ENCODE data around the gene ISG15. TPM values are rescaled to one million over a fixed set of nuclear protein-coding genes. Genes with fewer than 3 reads are reported as not detected.

Gene ISG15
- total and polyA plus RNA-seq, 4 donors = 12.7 to 234 (median 131) TPM

GRCh38 chr1:998745-998994, 14.6 kb upstream of the ISG15 start:
- peak overlapping the region; percentile 78 to 99 for H3K27ac ChIP-seq (ENCODE audit: low read depth in 1 of 2, low read length in 1 of 2)
- peaks cover 0 to 12% (median 0%) of the 10 kb centered on the region in 3 donors for H3K27me3 ChIP-seq (ENCODE audit: control insufficient read depth in 3 of 3, insufficient read depth in 3 of 3, low read length in 2 of 3)
- H3K4me1 ChIP-seq (ENCODE audit: control insufficient read depth in 5 of 5, insufficient read depth in 5 of 5, low read length in 5 of 5) = peaks cover 0 to 16% (median 7%) of the 10 kb centered on the region in 5 donors
- DNase-seq = peak in 2 of 3 donors; percentile 42 to 45
- ATAC-seq (ENCODE audit: insufficient read depth, low FRiP score) = no peak
- H3K4me3 ChIP-seq = peak overlapping the region; percentile 47
- WGBS, 2 donors = 0 to 4% methylated on average over 3 to 27 of the region's 27 CpGs
- TF ChIP-seq CTCF (IDR thresholded peaks at IDR 0.05; ENCODE audit: control extremely low read depth, extremely low read depth) = no peak
- H3K36me3 ChIP-seq (ENCODE audit: control insufficient read depth in 4 of 4, insufficient read depth in 4 of 4, low read length in 4 of 4) = no peaks in the 10 kb centered on the region
- H3K9ac ChIP-seq (ENCODE audit: insufficient read depth in 1 of 2, low read length in 2 of 2) = no peak overlapping the region
- H3K9me3 ChIP-seq (ENCODE audit: control insufficient read depth in 4 of 4, insufficient read depth in 3 of 4, low read length in 3 of 4) = no peaks in the 10 kb centered on the region

GRCh38 chr1:998995-999724, 14.1 kb upstream of the ISG15 start:
- peaks cover 0 to 16% (median 7%) of the 10 kb centered on the region in 5 donors for H3K4me1 ChIP-seq (ENCODE audit: control insufficient read depth in 5 of 5, insufficient read depth in 5 of 5, low read length in 5 of 5)
- peak overlapping the region; percentile 47 for H3K4me3 ChIP-seq
- WGBS, 2 donors = 0% methylated on average over 70 to 86 of the region's 86 CpGs
- ATAC-seq (ENCODE audit: insufficient read depth, low FRiP score) = no peak
- DNase-seq = peak; percentile 49 to 68 (median 68)
- peak overlapping the region; percentile 78 to 99 for H3K27ac ChIP-seq (ENCODE audit: low read depth in 1 of 2, low read length in 1 of 2)
- no peaks in the 10 kb centered on the region for H3K36me3 ChIP-seq (ENCODE audit: control insufficient read depth in 4 of 4, insufficient read depth in 4 of 4, low read length in 4 of 4)
- TF ChIP-seq CTCF (IDR thresholded peaks at IDR 0.05; ENCODE audit: control extremely low read depth, extremely low read depth) = no peak
- H3K9ac ChIP-seq (ENCODE audit: insufficient read depth in 1 of 2, low read length in 2 of 2) = no peak overlapping the region
- H3K27me3 ChIP-seq (ENCODE audit: control insufficient read depth in 3 of 3, insufficient read depth in 3 of 3, low read length in 2 of 3) = peaks cover 0 to 12% (median 0%) of the 10 kb centered on the region in 3 donors
- no peaks in the 10 kb centered on the region for H3K9me3 ChIP-seq (ENCODE audit: control insufficient read depth in 4 of 4, insufficient read depth in 3 of 4, low read length in 3 of 4)

GRCh38 chr1:999725-1000356, 13.5 kb upstream of the ISG15 start, which contains the start of gene HES4:
HES4 (minus strand) TSS chr1:1000097; CDS start chr1:999973, 124 bp downstream.
- Histone ChIP-seq H3K36me3 (ENCODE audit: control insufficient read depth in 4 of 4, insufficient read depth in 4 of 4, low read length in 4 of 4) (no peaks in the 10 kb centered on the region), H3K27ac (ENCODE audit: low read depth in 1 of 2, low read length in 1 of 2) (peak within 1 kb of the TSS; percentile 99), H3K4me1 (ENCODE audit: control insufficient read depth in 5 of 5, insufficient read depth in 5 of 5, low read length in 5 of 5) (peaks cover 0 to 21% (median 8%) of the 10 kb centered on the region in 5 donors), H3K4me3 (peak within 1 kb of the TSS; percentile 64), H3K9ac (ENCODE audit: insufficient read depth in 1 of 2, low read length in 2 of 2) (peak within 1 kb of the TSS; percentile 67 to 77), H3K9me3 (ENCODE audit: control insufficient read depth in 4 of 4, insufficient read depth in 3 of 4, low read length in 3 of 4) (no peaks in the 10 kb centered on the region), H3K27me3 (ENCODE audit: control insufficient read depth in 3 of 3, insufficient read depth in 3 of 3, low read length in 2 of 3) (peaks cover 0 to 12% (median 0%) of the 10 kb centered on the region in 3 donors)
- ATAC-seq (ENCODE audit: insufficient read depth, low FRiP score) = peak; percentile 84
- DNase-seq = peak; percentile 93 to 94 (median 94)
- no peak for TF ChIP-seq CTCF (IDR thresholded peaks at IDR 0.05; ENCODE audit: control extremely low read depth, extremely low read depth)
- 0 to 1% methylated on average over 57 to 95 of the region's 95 CpGs for WGBS, 2 donors
